Cardiac muscle cell (in vitro differentiated cells and primary cell): ENCODE results near the gene LHFPL4. TPM values are rescaled to one million over a fixed set of nuclear protein-coding genes. Genes with fewer than 3 reads are reported as not detected.

ENCODE experiments used
- DNase-seq, 2 donors: peaks; one replicate each; pipeline versions ENCODE4 v3.0.0 to v3.0.0-alpha.2; 2010 to 2017; ENCODE audit warnings: low read depth in 1 of 2, low spot score in 1 of 2
- H3K27ac ChIP-seq: fragments of 200-600 bp; sonication (generic); 2 replicates; pipeline ENCODE4 v1.5.1; 2016
- H3K27me3 ChIP-seq: fragments of 200-600 bp; sonication (generic); 2 replicates; pipeline ENCODE4 v1.6.0; 2016; ENCODE audit warnings: control low read depth
- H3K36me3 ChIP-seq: fragments of 200-600 bp; sonication (generic); 2 replicates; pipeline ENCODE4 v1.5.1; 2016; ENCODE audit warnings: control low read depth
- H3K4me1 ChIP-seq: fragments of 200-600 bp; sonication (generic); 2 replicates; pipeline ENCODE4 v1.8.1; 2017; ENCODE audit warnings: low read depth, mild to moderate bottlenecking, mixed run types
- H3K4me3 ChIP-seq: fragments of 200-600 bp; sonication (generic); 2 replicates; pipeline ENCODE4 v1.5.1; 2016; ENCODE audit warnings: mild to moderate bottlenecking
- H3K9me3 ChIP-seq: fragments of 200-600 bp; sonication (generic); 2 replicates; pipeline ENCODE4 v1.5.1; 2017; ENCODE audit warnings: low read depth, mild to moderate bottlenecking, control low read depth
- CTCF ChIP-seq: IDR thresholded peaks from 2 replicates; pipeline ENCODE4 v1.5.1; 2012; ENCODE audit warnings: low read depth, mild to moderate bottlenecking, low read length
- polyA plus RNA-seq: library from polyadenylated mRNA; unstranded; fragments of >200 nt; fragmentation: Nextera tagmentation; extraction: Ambion mirVana; gene quantifications from 2 replicates; pipeline ENCODE4 v1.2.1, GENCODE V29; 2016
- total RNA-seq: library from RNA; depleted of rRNA; stranded (reverse); fragments of >200 nt; gene quantifications from 2 replicates; pipeline ENCODE4 v1.2.3, GENCODE V29; 2016

Gene LHFPL4
- total and polyA plus RNA-seq, 2 experiments from 2014 or later, result 0.24 TPM; not detected in 1

GRCh38 chr3:9514956-9515355 is 38.7 kb downstream of the LHFPL4 start:
- no peaks in the 10 kb centered on the region for H3K36me3 ChIP-seq
- TF ChIP-seq CTCF, result no peak
- H3K9me3 ChIP-seq, result no peaks in the 10 kb centered on the region
- H3K4me1 ChIP-seq, result no peaks in the 10 kb centered on the region
- no peaks in the 10 kb centered on the region for H3K27me3 ChIP-seq
- no peak overlapping the region for H3K27ac ChIP-seq
- no peak for DNase-seq
- no peak overlapping the region for H3K4me3 ChIP-seq

GRCh38 chr3:9514306-9514705 is 39.3 kb downstream of the LHFPL4 start:
- no peaks in the 10 kb centered on the region for H3K36me3 ChIP-seq
- H3K4me3 ChIP-seq, result no peak overlapping the region
- H3K4me1 ChIP-seq, result no peaks in the 10 kb centered on the region
- no peak for TF ChIP-seq CTCF
- DNase-seq, result no peak
- H3K9me3 ChIP-seq, result no peaks in the 10 kb centered on the region
- no peak overlapping the region for H3K27ac ChIP-seq
- H3K27me3 ChIP-seq, result peaks cover 6% of the 10 kb centered on the region

- Histone ChIP-seq H3K4me1 (no peaks in the 10 kb centered on the region), H3K4me3 (no peak overlapping the region), H3K36me3 (no peaks in the 10 kb centered on the region), H3K27me3 (peaks cover 23% of the 10 kb centered on the region), H3K9me3 (no peaks in the 10 kb centered on the region), H3K27ac (no peak overlapping the region)
- DNase-seq, result no peak
- TF ChIP-seq CTCF, result no peak
These were observed 41.1 kb downstream of the LHFPL4 start for GRCh38 chr3:9512456-9513045.

GRCh38 chr3:9508781-9509180 is 44.8 kb downstream of the LHFPL4 start:
- Histone ChIP-seq H3K27ac (no peak overlapping the region), H3K9me3 (no peaks in the 10 kb centered on the region), H3K4me1 (no peaks in the 10 kb centered on the region), H3K4me3 (no peak overlapping the region), H3K27me3 (peaks cover 28% of the 10 kb centered on the region), H3K36me3 (no peaks in the 10 kb centered on the region)
- no peak for DNase-seq
- no peak for TF ChIP-seq CTCF

- no peaks in the 10 kb centered on the region for H3K36me3 ChIP-seq
- DNase-seq, result no peak
- no peak for TF ChIP-seq CTCF
- H3K27ac ChIP-seq, result no peak overlapping the region
- peaks cover 28% of the 10 kb centered on the region for H3K27me3 ChIP-seq
- no peak overlapping the region for H3K4me3 ChIP-seq
- H3K4me1 ChIP-seq, result no peaks in the 10 kb centered on the region
- H3K9me3 ChIP-seq, result no peaks in the 10 kb centered on the region
These were observed 45.7 kb downstream of the LHFPL4 start for GRCh38 chr3:9507586-9508578.
